Nephron (organoid): ENCODE results near the gene TTLL11.

Source experiments
- H3K27ac Mint-ChIP-seq, 3 experiments: 2 replicates each; pipeline ENCODE4 v1.8.0; 2020; ENCODE audit warnings: mixed read lengths in 3 of 3, mild to moderate bottlenecking in 2 of 3, moderate library complexity in 1 of 3
- H3K27me3 Mint-ChIP-seq: 2 replicates; pipeline ENCODE4 v1.8.0; 2021; ENCODE audit warnings: low read depth, mild to moderate bottlenecking, moderate library complexity, mixed read lengths
- H3K36me3 Mint-ChIP-seq: 2 replicates; pipeline ENCODE4 v1.8.0; 2020; ENCODE audit warnings: low read depth, mixed read lengths
- H3K4me1 Mint-ChIP-seq: 2 replicates; pipeline ENCODE4 v1.8.0; 2020; ENCODE audit warnings: mixed read lengths
- H3K4me3 Mint-ChIP-seq, 3 experiments: 2 replicates each; pipeline ENCODE4 v1.8.0; 2020; ENCODE audit warnings: mild to moderate bottlenecking in 3 of 3, mixed read lengths in 3 of 3, moderate library complexity in 2 of 3
- H3K9me3 Mint-ChIP-seq: 2 replicates; pipeline ENCODE4 v1.8.0; 2020; ENCODE audit warnings: mixed read lengths
- CTCF ChIP-seq, 3 experiments: fragments of 200-600 bp; sonication (generic); IDR thresholded peaks; one replicate each; pipeline ENCODE4 v1.5.0; 2021; ENCODE audit warnings: antibody characterized with exemption in 3 of 3; ENCODE audit not compliant: unreplicated experiment in 3 of 3

Gene TTLL11

GRCh38 chr9:121814594-121814993 is 278.5 kb downstream of the TTLL11 start:
- H3K27me3 Mint-ChIP-seq: peaks cover 27% of the 10 kb centered on the region

GRCh38 chr9:121813519-121814210 is 279.4 kb downstream of the TTLL11 start:
- H3K27ac Mint-ChIP-seq: no peak overlapping the region

More at GRCh38 chr9:121814594-121814993, 278.5 kb downstream of the TTLL11 start:
- Mint-ChIP-seq H3K27ac (no peak overlapping the region), H3K4me3 (no peak overlapping the region), H3K4me1 (peaks cover 30% of the 10 kb centered on the region), H3K36me3 (no peaks in the 10 kb centered on the region), H3K9me3 (no peaks in the 10 kb centered on the region)
- TF ChIP-seq CTCF (IDR thresholded peaks at IDR 0.05; ENCODE audit: unreplicated experiment in 3 of 3): no peak

GRCh38 chr9:121812159-121812735 is 280.9 kb downstream of the TTLL11 start:
- no peaks in the 10 kb centered on the region for H3K36me3 Mint-ChIP-seq
- peaks cover 14% of the 10 kb centered on the region for H3K27me3 Mint-ChIP-seq
- no peak for TF ChIP-seq CTCF (IDR thresholded peaks at IDR 0.05; ENCODE audit: unreplicated experiment in 3 of 3)
- H3K9me3 Mint-ChIP-seq: no peaks in the 10 kb centered on the region
- H3K4me1 Mint-ChIP-seq: peaks cover 13% of the 10 kb centered on the region
- H3K4me3 Mint-ChIP-seq: no peak overlapping the region
- no peak overlapping the region for H3K27ac Mint-ChIP-seq

More at GRCh38 chr9:121813519-121814210, 279.4 kb downstream of the TTLL11 start:
- Mint-ChIP-seq H3K4me1 (peaks cover 21% of the 10 kb centered on the region), H3K27me3 (peaks cover 25% of the 10 kb centered on the region), H3K36me3 (no peaks in the 10 kb centered on the region), H3K9me3 (no peaks in the 10 kb centered on the region), H3K4me3 (no peak overlapping the region)
- no peak for TF ChIP-seq CTCF (IDR thresholded peaks at IDR 0.05; ENCODE audit: unreplicated experiment in 3 of 3)

GRCh38 chr9:121811751-121812150 is 281.4 kb downstream of the TTLL11 start:
- Mint-ChIP-seq H3K4me3 (no peak overlapping the region), H3K4me1 (peaks cover 9% of the 10 kb centered on the region), H3K27ac (no peak overlapping the region), H3K27me3 (peaks cover 9% of the 10 kb centered on the region), H3K9me3 (no peaks in the 10 kb centered on the region), H3K36me3 (no peaks in the 10 kb centered on the region)
- TF ChIP-seq CTCF (IDR thresholded peaks at IDR 0.05; ENCODE audit: unreplicated experiment in 3 of 3): no peak

- Mint-ChIP-seq H3K36me3 (no peaks in the 10 kb centered on the region), H3K4me1 (peaks cover 8% of the 10 kb centered on the region), H3K9me3 (no peaks in the 10 kb centered on the region), H3K4me3 (no peak overlapping the region), H3K27ac (no peak overlapping the region), H3K27me3 (peaks cover 9% of the 10 kb centered on the region)
- TF ChIP-seq CTCF (IDR thresholded peaks at IDR 0.05; ENCODE audit: unreplicated experiment in 3 of 3): no peak
These were observed 282.0 kb downstream of the TTLL11 start for GRCh38 chr9:121811140-121811539.

GRCh38 chr9:121810489-121810888 is 282.6 kb downstream of the TTLL11 start:
- Mint-ChIP-seq H3K9me3 (no peaks in the 10 kb centered on the region), H3K4me1 (peaks cover 8% of the 10 kb centered on the region), H3K27ac (no peak overlapping the region), H3K36me3 (no peaks in the 10 kb centered on the region), H3K27me3 (peaks cover 9% of the 10 kb centered on the region), H3K4me3 (no peak overlapping the region)
- no peak for TF ChIP-seq CTCF (IDR thresholded peaks at IDR 0.05; ENCODE audit: unreplicated experiment in 3 of 3)
